ENCODE results near the gene AJM1. TPM values are rescaled to one million over a fixed set of nuclear protein-coding genes. Genes with fewer than 3 reads are reported as not detected.

Gene AJM1
- total RNA-seq, 1 donor from 2014 or later = 1.00 TPM

DNA sequence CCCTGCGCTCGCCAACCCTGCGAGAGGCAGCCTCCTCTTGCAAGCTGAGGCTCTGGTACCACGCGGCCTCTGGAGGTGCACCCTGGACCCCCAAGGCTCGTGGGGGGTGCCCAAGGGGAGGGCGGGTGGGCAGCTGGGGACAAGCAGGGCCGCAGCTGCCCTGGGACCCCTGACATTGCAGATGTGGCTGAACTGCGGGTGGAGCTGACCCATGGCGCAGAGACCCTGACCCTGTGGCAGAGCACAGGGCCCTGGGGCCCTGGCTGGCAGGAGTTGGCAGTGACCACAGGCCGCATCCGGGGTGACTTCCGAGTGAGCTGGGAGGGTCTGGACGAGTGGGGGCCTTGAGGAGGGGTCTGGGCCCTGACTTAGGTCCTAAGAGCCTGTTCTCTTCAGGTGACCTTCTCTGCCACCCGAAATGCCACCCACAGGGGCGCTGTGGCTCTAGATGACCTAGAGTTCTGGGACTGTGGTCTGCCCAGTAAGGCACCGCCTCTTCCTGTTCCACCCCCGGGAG lies 11.4 kb downstream of the AJM1 start:
- DNase-seq (ENCODE audit: low spot score) = no peak

DNA sequence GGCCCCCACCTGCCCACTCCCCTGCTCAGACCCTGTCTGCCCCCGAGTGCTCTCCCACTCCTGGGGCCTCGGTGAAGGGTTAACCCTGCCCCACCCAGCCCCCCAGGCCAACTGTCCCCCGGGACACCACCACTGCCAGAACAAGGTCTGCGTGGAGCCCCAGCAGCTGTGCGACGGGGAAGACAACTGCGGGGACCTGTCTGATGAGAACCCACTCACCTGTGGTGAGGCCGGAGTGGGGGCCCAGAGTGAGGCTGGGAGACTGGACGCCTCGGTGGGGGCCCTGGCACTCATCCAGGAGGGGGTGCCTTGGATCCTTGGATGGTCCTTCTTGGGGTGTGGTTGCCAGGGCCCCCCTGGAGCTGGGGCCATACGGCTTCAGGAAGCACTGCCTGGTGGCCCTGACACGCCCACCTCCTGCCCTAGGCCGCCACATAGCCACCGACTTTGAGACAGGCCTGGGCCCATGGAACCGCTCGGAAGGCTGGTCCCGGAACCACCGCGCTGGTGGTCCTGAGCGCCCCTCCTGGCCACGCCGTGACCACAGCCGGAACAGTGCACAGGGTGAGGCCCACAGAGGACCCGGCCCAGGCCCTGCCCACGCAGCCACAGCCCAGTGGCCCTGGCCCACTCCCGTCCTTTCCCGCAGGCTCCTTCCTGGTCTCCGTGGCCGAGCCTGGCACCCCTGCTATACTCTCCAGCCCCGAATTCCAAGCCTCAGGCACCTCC lies 12.0 kb downstream of the AJM1 start:
- no peak for DNase-seq (ENCODE audit: low spot score)

DNA sequence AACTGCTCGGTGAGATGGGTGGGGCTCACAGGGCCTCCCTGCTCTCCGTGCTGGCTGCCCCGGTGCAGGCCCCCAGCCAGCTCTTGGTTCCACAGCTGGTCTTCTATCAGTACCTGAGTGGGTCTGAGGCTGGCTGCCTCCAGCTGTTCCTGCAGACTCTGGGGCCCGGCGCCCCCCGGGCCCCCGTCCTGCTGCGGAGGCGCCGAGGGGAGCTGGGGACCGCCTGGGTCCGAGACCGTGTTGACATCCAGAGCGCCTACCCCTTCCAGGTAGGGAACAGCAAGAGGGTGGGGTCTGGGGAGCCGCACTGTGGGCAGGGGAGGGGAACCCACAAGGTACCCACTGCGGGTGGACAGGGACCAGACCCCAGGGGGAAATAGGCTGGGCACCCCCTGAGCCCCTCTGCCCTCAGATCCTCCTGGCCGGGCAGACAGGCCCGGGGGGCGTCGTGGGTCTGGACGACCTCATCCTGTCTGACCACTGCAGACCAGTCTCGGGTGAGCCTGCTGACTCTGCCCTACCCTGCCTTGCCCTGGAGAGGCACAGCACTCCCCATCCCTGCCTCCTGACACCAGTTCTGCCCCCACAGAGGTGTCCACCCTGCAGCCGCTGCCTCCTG lies 12.7 kb downstream of the AJM1 start:
- DNase-seq (ENCODE audit: low spot score) = no peak

DNA sequence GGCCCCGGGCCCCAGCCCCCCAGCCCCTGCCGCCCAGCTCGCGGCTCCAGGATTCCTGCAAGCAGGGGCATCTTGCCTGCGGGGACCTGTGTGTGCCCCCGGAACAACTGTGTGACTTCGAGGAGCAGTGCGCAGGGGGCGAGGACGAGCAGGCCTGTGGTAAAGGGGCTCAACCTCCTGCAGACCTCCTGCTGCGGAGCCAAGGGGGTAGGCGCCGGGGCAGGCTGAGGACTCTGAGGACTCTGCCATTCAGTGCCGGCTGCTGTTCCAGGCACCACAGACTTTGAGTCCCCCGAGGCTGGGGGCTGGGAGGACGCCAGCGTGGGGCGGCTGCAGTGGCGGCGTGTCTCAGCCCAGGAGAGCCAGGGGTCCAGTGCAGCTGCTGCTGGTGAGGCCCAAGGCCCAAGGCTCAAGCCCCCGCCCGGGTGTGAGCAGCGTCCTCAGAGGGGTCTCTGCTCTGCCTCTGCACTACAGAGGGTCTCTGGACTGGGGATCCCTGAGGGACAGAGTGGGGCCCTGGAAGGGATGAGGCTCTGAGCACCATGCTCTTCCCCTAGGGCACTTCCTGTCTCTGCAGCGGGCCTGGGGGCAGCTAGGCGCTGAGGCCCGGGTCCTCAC lies 13.3 kb downstream of the AJM1 start:
- no peak for DNase-seq (ENCODE audit: low spot score)

DNA sequence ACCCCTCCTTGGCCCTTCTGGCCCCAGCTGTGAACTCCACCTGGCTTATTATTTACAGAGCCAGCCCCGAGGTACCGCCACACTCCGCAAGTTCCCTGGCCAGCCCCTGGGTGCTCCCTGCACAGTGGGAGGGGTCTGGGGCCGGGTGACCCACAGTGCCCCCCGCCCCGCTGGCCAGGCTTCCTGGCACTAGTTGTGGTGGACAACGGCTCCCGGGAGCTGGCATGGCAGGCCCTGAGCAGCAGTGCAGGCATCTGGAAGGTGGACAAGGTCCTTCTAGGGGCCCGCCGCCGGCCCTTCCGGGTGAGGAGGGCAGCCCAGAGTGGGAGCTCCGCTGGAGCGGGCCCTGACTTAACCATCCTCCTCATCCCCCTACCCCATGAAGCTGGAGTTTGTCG lies 13.8 kb downstream of the AJM1 start:
- no peak for DNase-seq (ENCODE audit: low spot score)

DNA sequence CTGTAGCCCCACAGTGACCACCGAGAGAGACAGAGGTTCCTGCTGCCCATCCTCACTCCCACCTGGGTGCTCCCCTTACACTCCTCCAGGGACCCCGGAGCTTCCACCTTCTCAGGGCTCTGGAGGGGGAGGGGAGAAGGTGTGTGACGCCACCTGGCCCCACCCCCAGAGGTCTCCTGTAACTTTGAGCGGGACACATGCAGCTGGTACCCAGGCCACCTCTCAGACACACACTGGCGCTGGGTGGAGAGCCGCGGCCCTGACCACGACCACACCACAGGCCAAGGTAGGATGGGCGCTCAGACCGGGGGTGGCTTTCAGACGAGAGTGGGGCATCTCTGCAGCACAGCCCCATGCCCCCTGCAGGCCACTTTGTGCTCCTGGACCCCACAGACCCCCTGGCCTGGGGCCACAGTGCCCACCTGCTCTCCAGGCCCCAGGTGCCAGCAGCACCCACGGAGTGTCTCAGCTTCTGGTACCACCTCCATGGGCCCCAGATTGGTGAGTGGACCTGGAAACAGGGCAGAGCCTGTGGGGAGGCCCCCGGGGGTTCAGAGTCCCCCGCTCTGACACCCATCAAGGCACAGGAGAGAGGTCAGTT lies 14.4 kb downstream of the AJM1 start:
- no peak for DNase-seq (ENCODE audit: low spot score)

DNA sequence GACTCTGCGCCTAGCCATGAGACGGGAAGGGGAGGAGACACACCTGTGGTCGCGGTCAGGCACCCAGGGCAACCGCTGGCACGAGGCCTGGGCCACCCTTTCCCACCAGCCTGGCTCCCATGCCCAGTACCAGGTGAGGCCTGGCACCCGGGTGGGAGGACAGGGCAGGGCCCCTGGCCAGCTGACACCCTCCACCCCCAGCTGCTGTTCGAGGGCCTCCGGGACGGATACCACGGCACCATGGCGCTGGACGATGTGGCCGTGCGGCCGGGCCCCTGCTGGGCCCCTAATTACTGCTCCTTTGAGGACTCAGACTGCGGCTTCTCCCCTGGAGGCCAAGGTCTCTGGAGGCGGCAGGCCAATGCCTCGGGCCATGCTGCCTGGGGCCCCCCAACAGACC lies 14.9 kb downstream of the AJM1 start:
- no peak for DNase-seq (ENCODE audit: low spot score)

DNA sequence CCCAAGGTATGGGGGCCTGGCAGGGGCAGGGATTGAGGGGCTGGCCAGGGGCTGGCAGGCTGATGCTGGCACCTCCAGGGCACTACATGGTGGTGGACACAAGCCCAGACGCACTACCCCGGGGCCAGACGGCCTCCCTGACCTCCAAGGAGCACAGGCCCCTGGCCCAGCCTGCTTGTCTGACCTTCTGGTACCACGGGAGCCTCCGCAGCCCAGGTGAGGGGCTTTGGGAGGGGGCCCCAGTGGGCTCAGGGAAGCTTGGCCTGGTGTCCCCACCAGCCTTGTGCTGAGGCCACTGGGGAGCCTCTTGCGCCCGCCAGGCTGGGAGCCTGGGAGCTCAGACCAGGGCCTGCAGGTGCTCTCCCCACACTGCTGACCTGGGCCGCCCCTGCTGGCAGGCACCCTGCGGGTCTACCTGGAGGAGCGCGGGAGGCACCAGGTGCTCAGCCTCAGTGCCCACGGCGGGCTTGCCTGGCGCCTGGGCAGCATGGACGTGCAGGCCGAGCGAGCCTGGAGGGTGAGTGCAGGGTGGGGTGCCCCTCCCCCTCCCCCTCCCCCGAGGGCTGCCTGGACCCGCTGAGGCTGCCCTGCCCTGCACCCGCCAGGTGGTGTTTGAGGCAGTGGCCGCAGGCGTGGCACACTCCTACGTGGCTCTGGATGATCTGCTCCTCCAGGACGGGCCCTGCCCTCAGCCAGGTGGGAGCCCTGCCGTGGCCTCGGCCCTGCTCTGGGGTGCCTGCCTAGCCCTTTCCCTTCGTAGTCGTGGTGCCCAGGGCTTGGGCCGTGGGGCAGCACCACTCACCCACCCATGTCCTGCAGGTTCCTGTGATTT lies 15.5 kb downstream of the AJM1 start:
- no peak for DNase-seq (ENCODE audit: low spot score)

DNA sequence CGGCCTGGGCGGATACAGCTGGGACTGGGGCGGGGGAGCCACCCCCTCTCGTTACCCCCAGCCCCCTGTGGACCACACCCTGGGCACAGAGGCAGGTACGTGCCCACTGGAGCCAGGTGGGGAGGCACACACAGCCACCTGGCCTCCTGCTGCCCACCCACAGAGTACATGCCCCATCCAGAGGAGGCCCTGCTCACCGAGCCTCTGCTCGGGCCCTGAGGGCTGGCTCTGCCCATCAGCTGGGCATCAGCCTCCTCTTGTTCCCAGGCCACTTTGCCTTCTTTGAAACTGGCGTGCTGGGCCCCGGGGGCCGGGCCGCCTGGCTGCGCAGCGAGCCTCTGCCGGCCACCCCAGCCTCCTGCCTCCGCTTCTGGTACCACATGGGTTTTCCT lies 16.2 kb downstream of the AJM1 start:
- DNase-seq (ENCODE audit: low spot score) = no peak

DNA sequence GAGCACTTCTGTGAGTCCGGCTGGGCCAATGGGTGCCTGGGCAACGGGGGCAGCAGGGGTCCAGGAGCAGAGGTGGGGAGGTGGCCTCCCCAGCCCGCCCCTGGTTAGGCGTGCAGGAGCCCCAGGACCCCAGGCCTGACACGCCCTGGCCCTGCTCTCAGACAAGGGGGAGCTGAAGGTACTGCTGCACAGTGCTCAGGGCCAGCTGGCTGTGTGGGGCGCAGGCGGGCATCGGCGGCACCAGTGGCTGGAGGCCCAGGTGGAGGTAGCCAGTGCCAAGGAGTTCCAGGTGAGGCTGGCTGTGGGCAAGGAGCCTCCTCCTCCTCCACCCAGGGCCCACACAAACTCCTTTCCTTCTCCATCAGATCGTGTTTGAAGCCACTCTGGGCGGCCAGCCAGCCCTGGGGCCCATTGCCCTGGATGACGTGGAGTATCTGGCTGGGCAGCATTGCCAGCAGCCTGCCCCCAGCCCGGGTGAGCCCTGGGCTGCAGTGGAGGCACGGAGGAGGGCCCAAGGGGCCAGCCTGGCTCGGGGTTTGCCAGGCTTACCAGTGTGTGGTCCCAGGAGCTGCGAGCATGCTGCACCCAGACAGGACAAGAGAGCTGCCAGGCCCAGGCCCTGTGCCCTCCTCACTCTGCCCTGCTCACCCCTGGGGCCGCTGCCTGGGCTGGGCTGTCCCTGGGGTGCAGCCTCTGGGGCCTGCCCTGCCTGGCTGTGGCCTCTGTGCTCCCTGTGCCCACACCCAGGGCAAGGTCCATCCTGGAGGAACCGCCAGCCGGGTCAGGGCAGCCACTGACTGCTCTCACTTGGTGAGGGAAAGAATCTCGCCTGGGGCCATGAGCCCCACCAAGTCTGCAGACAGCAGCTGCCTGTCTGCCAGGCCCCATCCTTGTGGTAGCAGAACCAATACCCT lies 16.8 kb downstream of the AJM1 start:
- DNase-seq (ENCODE audit: low spot score) = no peak

DNA sequence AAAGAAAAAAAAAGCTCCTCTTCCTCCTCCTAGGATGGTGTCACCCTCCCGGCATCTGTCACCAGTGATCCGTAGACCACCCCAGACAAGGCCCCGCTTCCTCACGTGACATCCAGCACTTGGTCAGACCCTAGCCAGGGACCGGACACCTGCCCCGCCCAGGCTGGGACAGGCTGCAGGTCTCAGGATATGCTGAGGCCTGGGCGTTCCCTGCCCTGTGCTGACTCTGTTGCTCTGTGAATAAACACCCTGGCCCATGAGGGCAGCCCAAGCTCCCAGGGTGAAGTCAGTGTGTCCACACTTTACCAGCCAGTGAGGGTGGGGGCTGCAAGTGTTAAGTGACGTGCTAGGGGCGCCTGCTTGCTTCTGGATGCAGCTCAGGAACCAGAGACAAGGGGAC lies 18.3 kb downstream of the AJM1 start:
- DNase-seq (ENCODE audit: low spot score) = no peak

DNA sequence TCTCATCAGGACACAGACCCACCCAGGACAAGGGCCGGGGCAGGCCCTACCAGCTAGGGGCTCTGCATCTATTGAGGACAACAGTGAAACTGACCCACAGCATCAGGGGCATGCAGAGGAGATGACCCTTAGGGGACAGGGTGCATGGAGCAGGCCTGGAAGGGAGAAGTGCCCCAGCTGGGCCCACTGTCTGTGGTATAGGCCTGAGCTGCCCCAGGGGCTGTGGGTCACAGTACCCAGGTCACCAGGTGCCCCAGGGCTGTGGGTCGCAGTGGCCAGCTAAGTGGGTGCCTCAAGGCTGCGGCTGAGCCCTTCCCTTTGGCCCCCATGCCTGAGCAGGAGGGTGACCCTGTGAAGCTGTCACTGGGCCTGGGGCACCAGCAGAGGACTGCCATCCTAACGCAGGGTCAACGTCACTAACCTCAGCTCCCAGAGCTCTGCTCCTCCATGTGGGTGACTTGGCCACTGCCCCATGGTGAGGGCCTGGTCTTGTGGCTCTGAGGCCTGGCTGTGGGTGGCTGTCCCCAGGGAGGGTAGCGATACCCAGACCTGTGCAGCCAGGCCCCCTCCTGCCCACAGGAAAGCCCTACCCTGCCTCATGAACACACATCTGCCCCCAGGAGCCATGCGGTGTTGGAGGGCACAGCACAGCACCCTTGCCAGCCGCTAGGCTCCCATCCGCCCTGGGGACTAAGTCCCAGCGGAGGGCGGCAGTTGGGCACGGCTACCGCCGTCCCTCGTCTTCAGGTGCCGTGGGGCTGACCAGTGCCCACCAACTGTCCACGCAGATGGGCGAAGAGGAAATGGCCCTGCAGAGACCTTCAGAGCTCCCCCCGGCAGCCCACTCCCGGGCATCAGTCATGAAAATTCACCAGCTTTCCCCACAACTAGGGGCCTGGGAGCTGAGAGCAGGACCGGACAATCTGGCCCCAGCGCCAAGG lies 18.9 kb downstream of the AJM1 start:
- DNase-seq (ENCODE audit: low spot score) = no peak

DNA sequence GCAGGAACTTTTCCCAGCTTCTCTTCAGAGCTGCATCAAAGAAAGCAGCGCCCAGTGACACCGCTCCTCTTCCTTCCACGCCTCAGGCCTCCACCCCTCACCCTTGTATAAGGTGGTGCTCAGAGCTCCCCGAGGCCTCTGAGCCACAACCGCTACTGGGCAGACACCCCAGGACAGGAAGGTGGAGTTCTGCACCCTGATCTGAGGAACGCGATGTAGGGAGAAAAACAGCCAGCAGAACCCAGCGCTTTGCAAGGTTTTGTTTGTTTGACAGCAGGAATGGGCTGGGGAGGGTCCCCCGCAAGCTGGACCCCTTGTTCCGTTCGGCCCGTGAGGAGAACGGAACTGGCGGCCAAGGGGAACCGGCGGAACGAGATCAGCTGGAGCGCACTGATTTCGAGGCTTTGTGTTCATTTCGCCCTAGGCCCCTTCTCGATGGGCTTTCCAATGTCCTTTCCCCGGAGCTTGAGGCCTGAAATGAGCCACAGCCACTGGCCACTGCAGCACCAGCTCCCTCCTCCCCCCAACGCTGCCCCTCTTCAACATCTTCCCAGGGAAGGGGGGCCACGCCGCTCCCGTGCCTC lies 19.7 kb downstream of the AJM1 start:
- no peak for DNase-seq (ENCODE audit: low spot score)

DNA sequence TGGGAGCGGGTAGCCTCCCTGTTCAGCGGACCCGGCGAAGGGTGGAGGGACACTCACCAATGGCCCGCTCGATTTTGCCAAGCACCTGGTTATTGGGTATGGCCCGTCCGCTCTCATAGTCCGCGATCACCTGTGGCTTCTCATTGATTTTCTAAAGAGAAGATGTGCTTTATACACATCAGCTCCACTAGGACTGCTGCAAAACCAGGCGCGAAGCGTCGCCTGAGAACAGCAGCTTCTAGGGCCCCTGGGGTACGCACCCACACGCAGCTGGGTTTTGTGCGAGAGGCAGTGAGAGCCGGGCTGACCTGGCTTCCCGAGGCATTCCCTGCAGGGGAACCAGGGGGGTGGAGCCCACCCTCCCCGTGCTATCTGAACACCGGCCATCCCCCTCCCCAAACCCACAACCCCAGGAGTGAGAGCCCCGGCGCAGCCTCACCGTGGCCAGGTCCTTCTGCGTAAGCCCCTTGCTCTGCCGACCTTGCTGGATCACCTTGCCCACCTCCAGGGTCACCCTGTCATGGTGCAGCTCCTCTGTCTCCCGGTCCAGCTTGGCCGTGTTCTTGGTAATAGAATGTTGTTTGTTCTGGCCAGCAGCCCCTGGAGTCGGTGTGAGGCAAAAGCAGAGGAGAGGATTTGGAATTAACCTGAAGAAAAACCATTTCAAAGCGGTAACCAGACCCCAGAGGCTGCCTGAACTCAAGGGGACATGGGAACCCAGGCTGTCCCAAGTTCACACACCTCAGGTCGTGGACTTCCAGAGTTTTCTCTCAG lies 20.8 kb downstream of the AJM1 start:
- DNase-seq (ENCODE audit: low spot score) = no peak

DNA sequence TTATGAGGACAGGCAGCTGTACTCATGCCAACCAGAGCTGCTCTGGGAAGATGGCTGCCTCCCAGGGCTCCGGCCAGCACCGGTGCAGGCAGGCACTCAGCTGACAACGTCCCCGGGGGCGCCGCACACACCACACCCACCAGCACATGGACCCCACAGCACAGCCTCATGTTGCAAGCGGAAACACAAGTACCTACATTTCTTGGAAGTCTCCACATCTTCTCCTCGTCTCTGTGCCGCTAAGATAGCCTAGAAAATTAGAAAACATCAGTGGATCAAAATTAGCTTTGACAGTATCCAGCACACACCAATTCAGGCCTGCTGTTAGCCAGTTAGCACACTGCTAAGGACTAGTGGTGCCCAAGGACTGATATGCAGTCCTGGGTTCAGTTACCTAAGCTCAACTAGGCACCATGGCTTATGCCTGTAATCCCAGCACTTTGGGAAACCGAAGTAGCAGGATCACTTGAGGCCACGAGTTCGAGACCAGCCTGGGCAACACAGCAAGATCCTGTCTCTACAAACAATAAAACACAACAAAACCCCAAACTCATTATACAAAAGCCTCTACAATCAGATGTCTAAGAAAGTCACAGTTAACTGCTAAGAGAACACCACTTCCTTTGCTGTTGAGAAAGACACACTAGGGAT lies 21.5 kb downstream of the AJM1 start:
- no peak for DNase-seq (ENCODE audit: low spot score)

DNA sequence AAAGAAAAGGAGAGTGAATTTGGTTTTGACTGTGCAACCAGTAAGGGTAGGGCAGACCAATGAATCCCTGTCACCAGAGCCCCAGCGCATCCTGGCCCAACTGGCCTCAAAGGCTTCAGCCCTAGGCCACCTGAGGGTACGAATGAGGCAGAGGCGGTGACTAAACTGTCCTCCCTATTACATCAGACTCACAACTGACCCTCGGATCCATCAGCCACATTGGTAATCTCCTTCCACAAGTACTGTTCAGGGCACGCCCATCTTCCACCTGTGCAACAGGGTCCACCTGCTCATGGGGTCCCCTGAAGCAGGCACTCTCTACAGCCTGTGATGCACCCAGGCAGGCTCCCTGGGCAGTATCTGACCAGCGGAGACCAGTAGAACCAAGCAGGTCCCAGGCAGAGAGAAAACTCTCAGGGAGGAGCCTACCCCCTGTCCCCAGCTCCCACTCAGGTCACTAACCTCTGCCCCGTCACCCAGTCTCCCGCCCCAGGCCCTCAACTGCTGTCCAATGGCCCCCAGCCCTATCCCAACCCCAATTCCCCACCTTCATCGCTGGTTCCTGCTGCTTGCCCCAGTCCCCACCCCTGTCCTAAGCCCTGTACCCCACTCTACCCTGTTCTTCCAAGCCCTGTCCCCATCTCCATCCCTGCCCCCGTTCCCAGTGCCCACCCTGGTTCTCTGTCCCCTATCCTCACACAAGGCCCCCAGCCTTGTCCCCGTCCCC lies 22.9 kb downstream of the AJM1 start:
- DNase-seq (ENCODE audit: low spot score) = no peak

DNA sequence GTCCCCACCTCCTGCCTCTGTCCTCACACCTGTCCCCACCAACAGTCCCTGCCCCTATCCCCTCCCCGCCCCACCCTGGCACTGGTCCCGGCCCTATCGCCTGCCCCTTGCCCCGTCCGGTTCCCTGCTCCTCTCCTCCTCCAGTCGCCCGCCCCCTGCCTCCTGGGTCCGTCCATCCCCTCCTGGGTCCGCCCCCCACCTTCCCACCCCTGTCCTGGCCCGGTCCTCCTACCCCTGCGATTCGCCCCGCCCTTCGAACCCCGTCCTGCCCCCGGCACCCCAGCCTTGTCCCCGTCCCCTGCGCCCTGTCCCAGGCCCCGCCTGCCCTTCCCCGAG lies 23.5 kb downstream of the AJM1 start:
- no peak for DNase-seq (ENCODE audit: low spot score)

Measured in mesenteric fat pad (tissue), 1 donor.